GM21423 (cell line): ENCODE measurements around the gene C18orf32.
"Not testable (repeated sequence)": the region's sequence is repeated elsewhere in the genome, so short reads cannot be mapped to it uniquely, and the experiment has no call there.

Source experiments
- ATAC-seq: cut with Tn5 transposase; IDR thresholded peaks from one replicate; pipeline ENCODE4 v1.9.1; 2021; ENCODE audit warnings: mild to moderate bottlenecking, moderate library complexity; ENCODE audit not compliant: unreplicated experiment

Gene C18orf32

GRCh38 chr18:49486953-49487710 lies at the start of gene C18orf32:
TSS of gene C18orf32 (minus strand) at chr18:49487234. CDS start at chr18:49483748, 3,486 bp downstream.
- ATAC-seq = peak; percentile 92

- no peak for ATAC-seq
Observed at GRCh38 chr18:49534846-49535601, 48.0 kb upstream of the C18orf32 start.

GRCh38 chr18:49531678-49532153 lies 44.7 kb upstream of the C18orf32 start:
- ATAC-seq = no peak

- no peak for ATAC-seq
Observed at GRCh38 chr18:49529596-49529995, 42.6 kb upstream of the C18orf32 start.

- no peak for ATAC-seq
Observed at GRCh38 chr18:49527631-49528327, 40.7 kb upstream of the C18orf32 start.

- no peak for ATAC-seq
Observed at GRCh38 chr18:49525981-49526380, 38.9 kb upstream of the C18orf32 start.

- no peak for ATAC-seq
Observed at GRCh38 chr18:49524951-49525350, 37.9 kb upstream of the C18orf32 start.

GRCh38 chr18:49524349-49524748 lies 37.3 kb upstream of the C18orf32 start:
- ATAC-seq = no peak

GRCh38 chr18:49523580-49524093 lies 36.6 kb upstream of the C18orf32 start:
- ATAC-seq = not testable (repeated sequence)

GRCh38 chr18:49521216-49521835 lies 34.3 kb upstream of the C18orf32 start:
- no peak for ATAC-seq

- no peak for ATAC-seq
Observed at GRCh38 chr18:49520661-49521145, 33.7 kb upstream of the C18orf32 start.

GRCh38 chr18:49519101-49519971 lies 32.3 kb upstream of the C18orf32 start:
- ATAC-seq = no peak

GRCh38 chr18:49517483-49517882 lies 30.4 kb upstream of the C18orf32 start:
- no peak for ATAC-seq

- ATAC-seq = no peak
Observed at GRCh38 chr18:49515516-49515915, 28.5 kb upstream of the C18orf32 start.

- ATAC-seq = not testable (repeated sequence)
Observed at GRCh38 chr18:49515003-49515402, 28.0 kb upstream of the C18orf32 start.

- ATAC-seq = no peak
Observed at GRCh38 chr18:49514577-49514976, 27.5 kb upstream of the C18orf32 start.

GRCh38 chr18:49512876-49513275 lies 25.8 kb upstream of the C18orf32 start:
- ATAC-seq = not testable (repeated sequence)

- ATAC-seq = no peak
Observed at GRCh38 chr18:49510393-49511115, 23.5 kb upstream of the C18orf32 start.

- not testable (repeated sequence) for ATAC-seq
Observed at GRCh38 chr18:49506438-49506837, 19.4 kb upstream of the C18orf32 start.
